Pons (tissue), 1 donor: Measurements from ENCODE around the gene PLAAT2.
A peak's percentile ranks its signal among the peaks of the same experiment; 100 is the strongest.
"Not testable (repeated sequence)": the region's sequence is repeated elsewhere in the genome, so short reads cannot be mapped to it uniquely, and the experiment has no call there.

Source experiments
- DNase-seq: peaks from one replicate; pipeline ENCODE4 v3.0.0-alpha.2; 2016; ENCODE audit warnings: low spot score

Gene PLAAT2

GRCh38 chr11:63578882-63579281 lies 15.7 kb upstream of the PLAAT2 start:
- DNase-seq = not testable (repeated sequence)

GRCh38 chr11:63574856-63575602 lies 11.8 kb upstream of the PLAAT2 start:
- DNase-seq = peak; percentile 53

GRCh38 chr11:63573881-63574855 lies 11.0 kb upstream of the PLAAT2 start:
- DNase-seq = peak; percentile 81

GRCh38 chr11:63572026-63572688 lies 9.0 kb upstream of the PLAAT2 start:
- no peak for DNase-seq

- DNase-seq = no peak
Measured at GRCh38 chr11:63569570-63569969, 6.4 kb upstream of the PLAAT2 start.

GRCh38 chr11:63567044-63567840 lies 4.1 kb upstream of the PLAAT2 start:
- no peak for DNase-seq

GRCh38 chr11:63564784-63565350 lies 1.7 kb upstream of the PLAAT2 start:
- no peak for DNase-seq

- DNase-seq = peak; percentile 69
Measured at GRCh38 chr11:63564056-63564774, 1.0 kb upstream of the PLAAT2 start.

GRCh38 chr11:63560506-63561180 lies 2.5 kb downstream of the PLAAT2 start:
- DNase-seq = no peak

- DNase-seq = no peak
Measured at GRCh38 chr11:63558459-63559157, 4.6 kb downstream of the PLAAT2 start.

GRCh38 chr11:63557570-63557969 lies 5.6 kb downstream of the PLAAT2 start:
- DNase-seq = no peak

GRCh38 chr11:63556404-63557013 lies 6.7 kb downstream of the PLAAT2 start:
- DNase-seq = no peak

- DNase-seq = no peak
Measured at GRCh38 chr11:63554877-63555223, 8.3 kb downstream of the PLAAT2 start.

- DNase-seq = no peak
Measured at GRCh38 chr11:63553759-63554158, 9.4 kb downstream of the PLAAT2 start.

GRCh38 chr11:63552921-63553320 lies 10.3 kb downstream of the PLAAT2 start:
- DNase-seq = no peak

GRCh38 chr11:63551889-63552266 lies 11.3 kb downstream of the PLAAT2 start:
- DNase-seq = no peak

GRCh38 chr11:63551091-63551888 lies 11.9 kb downstream of the PLAAT2 start:
- DNase-seq = no peak

GRCh38 chr11:63550156-63550700 lies 13.0 kb downstream of the PLAAT2 start:
- DNase-seq = not testable (repeated sequence)
